Lower leg skin (tissue), 4 donors: ENCODE measurements around the gene NAPA. TPM values are rescaled to one million over a fixed set of nuclear protein-coding genes. Genes with fewer than 3 reads are reported as not detected.

Experiments used
- DNase-seq, 2 donors: peaks; one replicate each; pipeline ENCODE4 v3.0.0-alpha.2; 2019; ENCODE audit warnings: low spot score in 2 of 2
- H3K4me3 ChIP-seq: fragments of 200-600 bp; sonication (generic); 2 replicates; pipeline ENCODE4 v1.5.1; 2017; ENCODE audit warnings: mild to moderate bottlenecking, low read depth; ENCODE audit not compliant: poor library complexity, severe bottlenecking
- POLR2A ChIP-seq, 2 donors: fragments of 450-650 bp; IDR thresholded peaks; one replicate each; pipeline ENCODE4 v1.6.1; 2016 to 2017; ENCODE audit warnings: antibody characterized with exemption in 2 of 2, mild to moderate bottlenecking in 1 of 2, moderate library complexity in 1 of 2
- WGBS, 2 donors: methylation state at CpG; one replicate each; pipeline ENCODE4 v1.1.5; 2018; 5-methylcytosine and 5-hydroxymethylcytosine counted together
- intact Hi-C: fragments of 100-400 bp; cut with DNase I; formaldehyde crosslinking; loops from one replicate; pipeline ENCODE4 v1.15.0; 2023; ENCODE audit warnings: low total_unique reads
- total RNA-seq, 4 donors: library from RNA; depleted of rRNA; stranded (reverse); fragments of >200 nt; gene quantifications; one replicate each; pipeline ENCODE4 v1.1.0, GENCODE V29; 2016
- TF ChIP-seq, protein P1 (sequence below), 3 donors: fragments of 450-650 bp; IDR thresholded peaks; one replicate each; pipeline ENCODE4 v1.5.1; 2016; ENCODE audit warnings: antibody characterized with exemption in 3 of 3, mild to moderate bottlenecking in 3 of 3, moderate library complexity in 2 of 3

Gene NAPA
- total RNA-seq, 4 donors from 2014 or later, result 182 to 344 (median 221) TPM

DNA sequence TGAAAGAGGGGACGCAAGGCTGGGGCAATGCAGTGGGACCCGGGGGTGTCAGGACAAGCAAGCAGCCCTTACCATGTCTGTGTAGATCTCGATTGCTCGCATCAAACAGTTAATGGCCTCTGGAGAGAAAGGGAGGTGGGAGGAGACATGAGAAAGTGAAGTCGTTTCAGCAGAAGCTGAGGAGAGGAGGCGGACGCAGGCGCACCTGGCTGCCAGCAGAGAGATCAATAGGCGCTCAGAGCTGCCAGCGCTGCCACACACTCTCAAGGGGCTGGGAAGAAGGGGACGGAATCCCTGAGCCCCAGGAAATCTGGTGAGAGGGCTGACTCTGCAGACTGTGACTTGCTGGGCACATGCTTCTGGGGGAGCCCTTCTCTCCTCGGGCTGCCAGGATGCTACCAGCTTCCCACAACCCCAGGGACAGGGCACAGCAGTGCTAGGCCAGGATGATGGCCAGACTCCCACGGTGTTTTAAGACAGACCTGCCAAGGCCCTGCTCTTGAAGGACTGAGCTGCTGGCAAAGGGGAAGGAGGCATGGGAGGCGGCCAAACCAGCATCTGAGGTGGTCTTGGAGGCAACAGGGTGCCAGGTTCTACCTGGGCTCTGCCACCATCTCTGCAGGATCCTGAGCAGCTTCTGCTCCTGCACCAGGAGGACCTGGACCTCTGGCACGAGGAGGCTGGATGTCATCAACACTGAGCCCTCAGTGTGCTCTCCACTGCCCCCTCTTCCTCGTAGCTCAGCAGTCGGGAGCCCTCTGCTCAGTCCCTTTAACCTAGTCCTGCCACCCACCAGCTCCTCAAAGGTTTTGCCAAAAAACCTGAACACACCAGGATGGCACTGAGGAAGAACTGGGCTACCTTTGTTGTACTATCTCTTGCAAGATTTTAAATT lies 19.1 kb downstream of the NAPA start:
- no peak for TF ChIP-seq POLR2A (IDR thresholded peaks at IDR 0.05)
- TF ChIP-seq, protein P1, sequence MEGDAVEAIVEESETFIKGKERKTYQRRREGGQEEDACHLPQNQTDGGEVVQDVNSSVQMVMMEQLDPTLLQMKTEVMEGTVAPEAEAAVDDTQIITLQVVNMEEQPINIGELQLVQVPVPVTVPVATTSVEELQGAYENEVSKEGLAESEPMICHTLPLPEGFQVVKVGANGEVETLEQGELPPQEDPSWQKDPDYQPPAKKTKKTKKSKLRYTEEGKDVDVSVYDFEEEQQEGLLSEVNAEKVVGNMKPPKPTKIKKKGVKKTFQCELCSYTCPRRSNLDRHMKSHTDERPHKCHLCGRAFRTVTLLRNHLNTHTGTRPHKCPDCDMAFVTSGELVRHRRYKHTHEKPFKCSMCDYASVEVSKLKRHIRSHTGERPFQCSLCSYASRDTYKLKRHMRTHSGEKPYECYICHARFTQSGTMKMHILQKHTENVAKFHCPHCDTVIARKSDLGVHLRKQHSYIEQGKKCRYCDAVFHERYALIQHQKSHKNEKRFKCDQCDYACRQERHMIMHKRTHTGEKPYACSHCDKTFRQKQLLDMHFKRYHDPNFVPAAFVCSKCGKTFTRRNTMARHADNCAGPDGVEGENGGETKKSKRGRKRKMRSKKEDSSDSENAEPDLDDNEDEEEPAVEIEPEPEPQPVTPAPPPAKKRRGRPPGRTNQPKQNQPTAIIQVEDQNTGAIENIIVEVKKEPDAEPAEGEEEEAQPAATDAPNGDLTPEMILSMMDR (IDR thresholded peaks at IDR 0.05), result no peak
- no peak overlapping the region for H3K4me3 ChIP-seq
- 69 to 78% methylated on average over 17 of the region's 17 CpGs for WGBS, 2 donors
- intact Hi-C loops, result no loop called here
- no peak for DNase-seq

DNA sequence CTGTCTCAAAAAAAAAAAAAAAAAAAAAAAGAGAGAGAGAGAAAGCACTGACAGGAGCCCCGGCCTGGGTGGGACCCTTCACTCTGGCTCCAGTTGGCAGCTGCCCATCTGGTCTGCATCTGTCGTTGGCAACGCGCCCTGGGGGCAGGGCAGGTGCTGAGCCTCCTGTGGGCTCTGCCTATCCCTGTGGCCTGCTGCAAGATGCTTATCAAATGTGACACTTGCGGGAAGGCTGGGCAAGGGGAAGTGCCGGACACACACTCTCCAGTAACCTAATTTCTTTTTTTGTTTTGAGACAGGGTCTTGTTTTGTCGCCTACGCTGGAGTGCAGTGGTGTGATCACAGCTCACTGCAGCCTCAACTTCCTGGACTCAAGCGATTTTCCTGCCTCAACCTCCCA lies 20.1 kb downstream of the NAPA start:
- intact Hi-C loops, result no loop called here
- DNase-seq, result no peak
- WGBS, 2 donors, result 50 to 61% methylated on average over 9 of the region's 9 CpGs
- no peak overlapping the region for H3K4me3 ChIP-seq
- TF ChIP-seq, protein P1 (IDR thresholded peaks at IDR 0.05), result no peak
- TF ChIP-seq POLR2A (IDR thresholded peaks at IDR 0.05), result no peak

DNA sequence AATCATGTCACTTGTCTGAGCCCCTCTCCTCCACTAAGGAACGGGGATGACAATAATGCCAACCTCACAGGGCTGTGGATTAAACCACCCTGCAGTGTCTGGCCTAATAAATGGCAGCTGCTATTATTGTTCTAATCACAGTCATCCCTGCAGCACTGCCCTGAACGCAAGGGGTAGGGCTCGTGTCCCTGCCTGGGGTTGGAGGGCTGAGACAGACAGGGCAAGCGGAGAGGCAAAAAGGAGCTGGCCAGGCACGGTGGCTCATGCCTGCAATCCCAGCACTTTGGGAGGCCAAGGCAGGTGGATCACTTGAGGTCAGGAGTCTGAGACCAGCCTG lies 20.7 kb downstream of the NAPA start:
- 87 to 90% methylated on average over 5 of the region's 5 CpGs for WGBS, 2 donors
- intact Hi-C loops, result no loop called here
- no peak for DNase-seq
- TF ChIP-seq, protein P1 (IDR thresholded peaks at IDR 0.05), result no peak
- no peak for TF ChIP-seq POLR2A (IDR thresholded peaks at IDR 0.05)
- H3K4me3 ChIP-seq, result no peak overlapping the region

DNA sequence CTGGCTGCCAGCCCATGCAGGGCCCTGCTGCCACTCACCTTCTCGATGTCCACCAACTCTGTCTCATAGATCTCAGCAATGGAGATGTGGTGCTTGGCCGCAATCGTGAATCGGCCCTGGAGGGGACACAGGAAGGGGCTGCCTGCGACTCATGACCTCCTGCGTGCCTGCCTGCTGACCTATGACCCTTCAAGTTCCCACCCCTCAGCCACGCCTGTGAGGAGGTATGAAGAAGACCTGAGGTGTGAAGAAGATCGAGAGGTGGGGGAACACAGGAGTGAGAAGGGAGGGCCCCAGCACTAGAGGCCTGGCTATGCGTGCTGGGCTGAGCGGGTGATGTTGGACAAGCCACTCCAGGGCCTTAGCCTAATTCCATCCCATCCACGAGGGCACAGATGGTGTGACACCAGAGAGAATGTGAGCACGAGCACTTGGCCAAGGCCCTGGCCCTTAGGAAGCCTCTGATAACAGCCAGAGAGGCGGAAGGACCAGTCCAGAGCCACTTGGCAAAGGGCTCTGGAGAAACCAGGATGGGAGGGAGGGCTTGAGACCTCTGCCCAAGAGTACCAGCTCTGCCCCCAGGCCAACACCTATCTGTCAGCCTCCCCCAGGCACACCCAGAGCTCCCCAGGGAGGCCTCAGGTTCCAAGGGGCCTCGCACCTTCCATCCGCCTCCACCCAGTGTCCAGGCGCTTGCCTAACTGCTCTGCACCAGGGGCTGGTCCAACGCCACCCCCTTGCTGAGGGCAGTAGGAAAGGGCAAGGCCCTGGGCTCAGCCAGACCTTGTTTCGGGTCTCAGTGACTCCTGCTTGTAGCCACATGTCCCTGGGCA lies 21.3 kb downstream of the NAPA start:
- DNase-seq, result no peak
- intact Hi-C loops, result no loop called here
- TF ChIP-seq POLR2A (IDR thresholded peaks at IDR 0.05), result no peak
- TF ChIP-seq, protein P1 (IDR thresholded peaks at IDR 0.05), result no peak
- WGBS, 2 donors, result 83 to 86% methylated on average over 17 to 18 of the region's 18 CpGs
- H3K4me3 ChIP-seq, result no peak overlapping the region

DNA sequence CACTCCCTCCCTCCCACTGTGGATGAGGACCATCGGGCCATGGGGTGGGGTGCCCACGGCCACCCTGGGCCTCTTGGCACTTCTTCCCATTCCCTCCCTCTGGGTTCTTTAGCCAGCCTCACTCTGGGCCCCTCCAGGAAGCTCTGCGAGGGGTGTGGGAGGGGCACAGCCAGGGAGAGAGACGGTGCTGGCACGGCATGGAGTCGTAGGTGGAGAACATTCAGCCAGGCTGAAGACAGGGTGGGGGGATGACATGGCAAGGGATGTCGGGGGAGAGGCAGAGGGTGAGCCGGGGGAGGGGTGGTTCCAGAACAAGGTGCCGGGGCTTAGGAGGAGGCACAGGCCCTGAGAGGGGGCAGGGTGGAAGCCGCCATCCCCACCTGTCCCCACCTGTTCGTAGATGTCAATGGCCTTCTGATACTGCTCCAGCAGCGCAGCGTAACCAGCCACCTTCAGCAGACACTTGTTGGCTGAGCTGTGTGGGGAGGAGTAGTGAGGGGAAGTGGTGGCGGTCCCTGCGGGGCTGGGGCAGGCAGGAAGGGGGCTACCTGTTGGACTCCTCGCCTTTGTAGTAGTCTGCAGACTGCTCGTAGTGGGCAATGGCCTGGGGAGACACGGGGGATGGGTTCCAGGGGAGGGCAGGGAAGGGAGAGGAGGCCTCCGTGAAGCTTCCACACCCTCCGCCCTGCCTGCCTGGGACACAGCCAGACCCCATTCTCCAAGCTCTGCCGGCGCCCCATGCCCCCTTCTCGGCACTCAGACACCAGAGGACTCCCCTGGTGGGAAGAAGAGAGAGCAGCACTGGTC lies 22.1 kb downstream of the NAPA start:
- no peak for DNase-seq
- intact Hi-C loops, result no loop called here
- no peak overlapping the region for H3K4me3 ChIP-seq
- TF ChIP-seq POLR2A (IDR thresholded peaks at IDR 0.05), result no peak
- TF ChIP-seq, protein P1 (IDR thresholded peaks at IDR 0.05), result no peak
- whole genome bisulfite sequencing, 2 donors, result 70 to 75% methylated on average over 22 of the region's 23 CpGs
